HL-60 (cell line): ENCODE data around the gene IL9.

ENCODE experiments used
- SPI1 ChIP-seq: IDR thresholded peaks from 2 replicates; pipeline ENCODE4 v1.6.1; 2012; ENCODE audit warnings: low read depth, mild to moderate bottlenecking, borderline replicate concordance
- TF ChIP-seq, protein P1 (sequence below): IDR thresholded peaks from one replicate; pipeline ENCODE4 v1.5.1; 2011; ENCODE audit warnings: low read length, control low read depth, inconsistent platforms; ENCODE audit not compliant: insufficient read depth
- TF ChIP-seq, protein P2 (sequence below): IDR thresholded peaks from 2 replicates; pipeline ENCODE4 v1.6.1; 2012; ENCODE audit warnings: low read depth; ENCODE audit not compliant: insufficient replicate concordance

DNA sequence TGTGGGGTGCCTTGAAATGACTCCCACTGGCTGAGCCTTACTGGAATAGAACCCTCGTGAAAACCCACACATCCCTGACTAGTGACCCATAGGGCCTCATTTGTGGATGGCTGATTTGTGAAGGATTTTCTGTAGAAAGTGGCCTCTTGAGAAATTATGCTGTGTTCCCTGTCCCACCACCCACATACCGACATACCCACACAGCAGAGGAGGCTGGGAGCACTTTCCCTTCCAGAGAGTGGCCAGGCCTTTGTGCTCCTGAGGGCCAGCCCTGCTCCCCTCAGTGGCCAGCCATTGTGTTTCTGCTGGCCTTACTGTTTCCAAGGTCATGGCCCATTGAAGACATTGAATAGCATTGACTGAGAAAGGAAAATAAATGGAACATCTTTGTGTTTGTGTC, 29.6 kb downstream of the IL9 start:
- TF ChIP-seq, protein P1, sequence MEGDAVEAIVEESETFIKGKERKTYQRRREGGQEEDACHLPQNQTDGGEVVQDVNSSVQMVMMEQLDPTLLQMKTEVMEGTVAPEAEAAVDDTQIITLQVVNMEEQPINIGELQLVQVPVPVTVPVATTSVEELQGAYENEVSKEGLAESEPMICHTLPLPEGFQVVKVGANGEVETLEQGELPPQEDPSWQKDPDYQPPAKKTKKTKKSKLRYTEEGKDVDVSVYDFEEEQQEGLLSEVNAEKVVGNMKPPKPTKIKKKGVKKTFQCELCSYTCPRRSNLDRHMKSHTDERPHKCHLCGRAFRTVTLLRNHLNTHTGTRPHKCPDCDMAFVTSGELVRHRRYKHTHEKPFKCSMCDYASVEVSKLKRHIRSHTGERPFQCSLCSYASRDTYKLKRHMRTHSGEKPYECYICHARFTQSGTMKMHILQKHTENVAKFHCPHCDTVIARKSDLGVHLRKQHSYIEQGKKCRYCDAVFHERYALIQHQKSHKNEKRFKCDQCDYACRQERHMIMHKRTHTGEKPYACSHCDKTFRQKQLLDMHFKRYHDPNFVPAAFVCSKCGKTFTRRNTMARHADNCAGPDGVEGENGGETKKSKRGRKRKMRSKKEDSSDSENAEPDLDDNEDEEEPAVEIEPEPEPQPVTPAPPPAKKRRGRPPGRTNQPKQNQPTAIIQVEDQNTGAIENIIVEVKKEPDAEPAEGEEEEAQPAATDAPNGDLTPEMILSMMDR: no peak
- no peak for TF ChIP-seq SPI1
- TF ChIP-seq, protein P2, sequence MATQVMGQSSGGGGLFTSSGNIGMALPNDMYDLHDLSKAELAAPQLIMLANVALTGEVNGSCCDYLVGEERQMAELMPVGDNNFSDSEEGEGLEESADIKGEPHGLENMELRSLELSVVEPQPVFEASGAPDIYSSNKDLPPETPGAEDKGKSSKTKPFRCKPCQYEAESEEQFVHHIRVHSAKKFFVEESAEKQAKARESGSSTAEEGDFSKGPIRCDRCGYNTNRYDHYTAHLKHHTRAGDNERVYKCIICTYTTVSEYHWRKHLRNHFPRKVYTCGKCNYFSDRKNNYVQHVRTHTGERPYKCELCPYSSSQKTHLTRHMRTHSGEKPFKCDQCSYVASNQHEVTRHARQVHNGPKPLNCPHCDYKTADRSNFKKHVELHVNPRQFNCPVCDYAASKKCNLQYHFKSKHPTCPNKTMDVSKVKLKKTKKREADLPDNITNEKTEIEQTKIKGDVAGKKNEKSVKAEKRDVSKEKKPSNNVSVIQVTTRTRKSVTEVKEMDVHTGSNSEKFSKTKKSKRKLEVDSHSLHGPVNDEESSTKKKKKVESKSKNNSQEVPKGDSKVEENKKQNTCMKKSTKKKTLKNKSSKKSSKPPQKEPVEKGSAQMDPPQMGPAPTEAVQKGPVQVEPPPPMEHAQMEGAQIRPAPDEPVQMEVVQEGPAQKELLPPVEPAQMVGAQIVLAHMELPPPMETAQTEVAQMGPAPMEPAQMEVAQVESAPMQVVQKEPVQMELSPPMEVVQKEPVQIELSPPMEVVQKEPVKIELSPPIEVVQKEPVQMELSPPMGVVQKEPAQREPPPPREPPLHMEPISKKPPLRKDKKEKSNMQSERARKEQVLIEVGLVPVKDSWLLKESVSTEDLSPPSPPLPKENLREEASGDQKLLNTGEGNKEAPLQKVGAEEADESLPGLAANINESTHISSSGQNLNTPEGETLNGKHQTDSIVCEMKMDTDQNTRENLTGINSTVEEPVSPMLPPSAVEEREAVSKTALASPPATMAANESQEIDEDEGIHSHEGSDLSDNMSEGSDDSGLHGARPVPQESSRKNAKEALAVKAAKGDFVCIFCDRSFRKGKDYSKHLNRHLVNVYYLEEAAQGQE: no peak
